HuH-7.5 (cell line): ENCODE data around the gene CTNNA3.

ENCODE experiments used
- DNase-seq: peaks from one replicate; pipeline ENCODE4 v3.0.0; 2011; ENCODE audit warnings: low spot score

CTNNA3 gene

GRCh38 chr10:66284621-66285020, 1411.4 kb downstream of the CTNNA3 start:
- DNase-seq, result no peak

DNA sequence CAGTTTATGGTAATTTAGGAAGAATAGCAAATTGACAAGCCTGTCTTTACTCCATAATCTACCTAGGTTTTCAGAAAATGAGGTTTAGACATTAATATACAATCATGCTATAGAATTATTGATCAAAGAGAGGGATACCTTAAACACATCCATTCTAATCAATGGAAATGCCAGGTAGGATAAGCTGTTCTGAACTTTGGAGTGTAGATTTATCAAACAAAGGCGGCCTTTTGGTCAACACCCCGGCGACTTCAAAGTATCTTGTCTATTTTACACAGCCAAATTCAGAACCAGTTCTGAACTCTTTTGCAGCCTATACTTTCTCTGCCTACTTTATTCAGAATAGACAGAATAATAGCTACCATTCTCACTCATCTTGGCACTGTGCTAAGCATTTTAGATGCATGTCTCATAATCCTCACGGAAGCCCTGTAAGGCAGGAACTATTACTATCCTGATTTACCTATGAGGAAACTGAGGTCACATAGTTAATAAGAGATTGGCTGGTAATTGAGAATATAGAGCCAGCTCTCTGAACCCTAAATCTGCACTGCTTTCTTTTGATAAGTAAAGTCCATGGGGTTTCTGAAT, 1412.0 kb downstream of the CTNNA3 start:
- DNase-seq, result no peak

DNA sequence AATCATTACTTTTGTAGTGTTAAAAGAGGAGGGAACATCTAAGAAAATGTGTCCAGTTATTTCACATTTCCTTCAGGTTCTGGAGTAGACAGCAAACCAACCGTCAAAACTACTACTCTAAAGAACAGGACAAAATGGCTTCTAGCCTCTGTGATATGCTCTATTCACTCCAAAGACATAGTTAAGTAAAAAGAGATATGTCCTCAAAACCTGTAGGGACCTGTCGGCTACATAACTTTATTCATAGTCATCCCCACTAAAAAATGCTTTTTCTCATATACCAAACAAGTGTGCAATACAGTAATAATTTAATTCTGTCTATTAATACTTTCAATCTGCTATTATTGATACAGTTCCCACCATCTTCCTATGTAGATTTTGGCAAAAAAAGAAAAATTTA, 1412.9 kb downstream of the CTNNA3 start:
- DNase-seq, result no peak

- DNase-seq, result no peak
Observed at GRCh38 chr10:66281327-66281726, 1414.7 kb downstream of the CTNNA3 start.

DNA sequence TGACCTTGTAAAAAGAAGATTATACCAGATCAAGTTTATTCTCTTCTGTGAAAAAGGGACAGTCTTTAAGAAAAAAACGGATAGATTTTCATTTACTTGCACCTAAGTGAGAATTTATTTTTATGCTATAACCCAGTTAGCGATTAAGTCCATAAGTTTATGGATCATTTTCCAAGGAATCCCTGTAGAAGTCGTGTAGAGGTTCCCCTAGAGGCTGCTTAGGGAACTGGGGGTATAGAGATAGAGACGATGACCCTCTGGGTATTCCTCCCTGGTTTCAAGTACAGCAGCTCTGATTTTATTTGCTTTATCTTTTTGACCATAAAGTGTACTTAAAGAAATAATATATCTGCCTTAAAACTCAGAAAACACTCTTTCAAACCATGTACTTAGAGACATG, 1418.5 kb downstream of the CTNNA3 start:
- no peak for DNase-seq

DNA sequence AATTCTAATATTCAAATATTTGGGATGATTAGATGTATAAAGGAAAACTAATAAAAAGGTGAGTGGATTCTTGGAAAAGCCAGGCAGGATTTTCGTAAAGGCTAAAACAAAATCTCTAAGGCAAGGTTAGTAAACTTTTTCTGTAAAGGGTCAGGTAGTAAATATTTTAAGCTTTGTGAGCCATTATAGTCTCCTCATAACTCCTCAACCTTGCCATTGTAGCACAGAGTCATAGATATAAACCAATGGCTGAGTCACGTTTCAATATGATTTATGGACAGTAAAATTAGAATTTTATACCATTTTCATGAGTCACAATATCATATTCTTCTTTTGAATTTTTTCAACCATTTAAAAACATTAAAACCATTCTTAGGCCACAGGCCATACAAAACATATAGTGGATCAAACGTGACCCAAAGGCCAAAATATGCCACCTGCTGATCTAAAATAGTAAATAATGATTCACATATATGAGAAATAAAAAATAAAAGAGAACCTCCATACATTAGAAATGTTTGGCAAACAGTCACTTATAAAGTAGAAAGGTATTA, 1422.0 kb downstream of the CTNNA3 start:
- DNase-seq, result no peak

GRCh38 chr10:66265398-66265797, 1430.6 kb downstream of the CTNNA3 start:
- DNase-seq, result no peak

- no peak for DNase-seq
Observed at GRCh38 chr10:66259836-66260235, 1436.2 kb downstream of the CTNNA3 start.

DNA sequence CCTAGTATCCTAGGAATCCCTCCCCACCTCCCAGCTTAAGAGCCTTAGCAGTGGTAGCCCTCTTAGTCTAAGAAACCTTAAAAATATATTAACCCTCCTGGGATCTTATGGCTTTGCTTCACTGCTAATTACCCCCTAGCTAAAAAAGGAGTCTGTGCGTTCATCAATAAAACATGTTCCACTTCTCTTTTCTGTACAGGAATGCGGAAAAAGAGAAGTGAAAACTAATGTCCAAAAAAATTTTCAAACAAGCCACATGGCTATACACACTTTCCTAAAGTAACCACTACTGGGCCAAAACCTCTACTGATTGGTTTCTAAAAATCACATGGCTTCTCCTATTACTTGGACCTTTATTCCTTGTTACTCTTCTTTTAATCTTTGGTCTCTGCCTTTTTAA, 1437.3 kb downstream of the CTNNA3 start:
- no peak for DNase-seq

- no peak for DNase-seq
Observed at GRCh38 chr10:66257801-66258200, 1438.2 kb downstream of the CTNNA3 start.

DNA sequence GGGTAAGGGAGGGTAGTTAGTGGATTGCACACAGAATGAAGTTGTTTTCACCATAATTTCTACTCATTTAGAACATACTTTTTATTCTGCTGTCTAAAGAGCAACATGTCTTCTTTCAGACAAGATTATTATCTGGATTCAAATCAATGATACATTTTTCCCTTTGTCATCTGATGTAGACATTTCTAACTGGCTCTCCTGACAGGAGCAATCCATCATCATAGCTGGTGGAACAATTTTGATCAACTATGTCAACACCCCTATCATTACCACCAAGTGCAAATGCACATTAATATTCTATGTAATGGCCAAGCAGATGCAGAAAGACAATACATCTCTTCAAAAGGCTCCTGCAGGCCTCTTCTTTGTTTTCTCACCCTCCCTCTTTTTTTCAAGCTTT, 1443.0 kb downstream of the CTNNA3 start:
- no peak for DNase-seq

DNA sequence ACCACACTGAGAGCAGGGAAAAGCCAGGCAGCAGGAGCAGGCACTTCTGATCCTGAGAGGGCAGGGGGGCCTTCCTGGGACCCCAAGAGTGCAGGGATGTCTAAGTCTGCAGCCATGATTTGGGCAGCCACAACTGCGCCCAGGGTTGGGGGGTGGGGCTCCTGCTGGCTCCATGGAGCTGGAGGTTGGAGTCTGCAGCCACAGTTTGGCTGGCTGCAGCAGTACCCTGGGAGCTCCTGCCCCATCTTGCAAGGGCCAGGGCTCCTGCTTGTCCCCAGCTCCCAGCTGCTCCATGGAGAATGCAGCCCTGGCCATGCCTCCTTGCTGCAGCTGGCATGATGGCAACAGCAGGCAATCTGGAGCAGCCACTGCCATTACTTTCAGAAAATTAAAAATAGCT, 1449.8 kb downstream of the CTNNA3 start:
- no peak for DNase-seq

DNA sequence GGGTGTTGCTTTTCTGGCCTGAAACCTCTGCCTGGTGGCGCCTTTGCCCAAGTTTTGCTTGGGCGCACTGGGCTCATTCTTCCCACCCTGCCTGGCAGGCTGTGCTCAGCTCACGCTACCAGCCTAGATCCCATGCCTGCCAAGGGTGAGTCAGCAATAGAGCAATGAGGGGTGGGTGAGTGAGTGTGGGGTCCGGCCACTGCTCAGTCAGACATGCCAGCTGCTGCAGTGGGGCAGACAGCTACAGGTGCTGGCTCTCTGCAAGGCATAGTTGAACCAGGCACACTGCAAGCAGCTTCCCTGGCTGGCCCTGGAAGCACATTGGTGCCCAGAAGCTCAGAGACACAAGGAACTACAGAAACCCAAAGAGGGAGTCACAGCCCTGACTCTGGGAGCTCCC, 1451.0 kb downstream of the CTNNA3 start:
- no peak for DNase-seq

DNA sequence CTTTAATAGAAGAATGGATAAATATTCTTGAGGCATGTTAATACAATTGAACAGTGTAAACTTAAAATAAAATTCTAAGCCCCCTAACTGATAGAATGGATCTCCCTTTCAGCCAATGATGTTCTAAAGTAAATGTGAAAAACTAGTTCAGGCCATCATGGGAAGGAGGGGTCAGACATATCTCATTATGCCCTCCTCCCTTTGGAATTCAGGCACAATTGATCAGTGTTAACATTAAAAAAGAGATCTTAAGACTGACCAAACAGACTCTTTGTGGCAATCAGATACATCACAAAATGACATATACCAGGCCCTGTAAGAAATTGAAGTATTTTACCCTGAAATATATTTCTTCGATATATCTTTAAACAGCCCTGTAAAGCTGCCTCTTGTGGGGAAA, 1453.1 kb downstream of the CTNNA3 start:
- no peak for DNase-seq

- DNase-seq, result no peak
Observed at GRCh38 chr10:66239062-66239461, 1456.9 kb downstream of the CTNNA3 start.

DNA sequence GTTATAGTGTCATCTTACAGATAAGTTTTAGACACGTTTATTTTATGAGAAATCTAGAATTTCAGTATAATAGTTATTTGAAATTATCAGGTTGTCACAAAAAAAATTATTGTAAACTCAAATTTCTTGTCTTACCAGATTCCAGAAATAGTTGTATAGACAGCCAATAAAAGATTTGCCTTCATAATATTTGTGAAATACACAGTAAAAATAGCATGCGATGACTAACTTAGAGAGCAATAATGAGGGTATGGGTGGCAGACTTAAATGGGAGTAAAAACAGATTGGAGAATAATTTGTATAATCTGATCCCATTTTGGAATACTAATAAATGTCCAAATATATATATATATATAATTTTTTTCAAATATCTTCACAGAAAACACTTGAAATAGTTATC, 1457.7 kb downstream of the CTNNA3 start:
- no peak for DNase-seq

GRCh38 chr10:66234872-66235271, 1461.1 kb downstream of the CTNNA3 start:
- no peak for DNase-seq

DNA sequence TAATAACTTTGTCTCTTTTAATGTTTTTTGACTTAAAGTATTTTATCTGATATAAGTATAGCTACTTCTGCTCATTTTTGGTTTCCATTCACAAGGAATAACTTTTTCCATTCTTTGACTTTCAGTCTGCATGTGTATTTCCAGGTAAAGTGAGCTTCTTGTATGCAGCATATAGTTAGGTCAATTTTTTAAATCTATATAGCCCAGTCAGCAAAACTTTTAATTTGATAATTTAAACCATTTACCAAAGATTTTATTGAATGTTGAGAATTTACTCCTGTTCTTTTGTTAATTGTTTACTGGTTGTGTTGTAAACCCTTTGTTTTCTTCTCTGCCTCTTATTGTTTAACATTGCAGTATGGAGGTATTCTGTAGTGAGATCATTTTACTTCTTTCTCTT, 1467.1 kb downstream of the CTNNA3 start:
- DNase-seq, result no peak

DNA sequence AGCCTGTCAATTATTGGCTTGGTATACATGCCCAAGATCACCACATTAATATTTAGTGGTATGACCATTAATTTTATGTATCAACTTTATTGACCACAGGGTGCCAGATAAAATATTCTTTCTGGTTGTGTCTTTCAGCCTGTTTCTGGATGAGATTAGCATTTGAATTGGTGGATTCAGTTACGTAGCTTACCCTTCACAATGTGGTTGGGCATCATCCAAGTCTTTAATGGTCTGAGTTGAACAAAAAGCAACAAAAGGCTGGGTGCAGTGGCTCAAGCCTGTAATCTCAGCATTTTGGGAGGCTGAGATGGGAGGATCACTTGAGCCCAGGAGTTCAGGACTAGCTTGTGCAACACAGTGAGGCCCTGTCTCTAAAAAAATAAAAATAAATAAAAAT, 1472.3 kb downstream of the CTNNA3 start:
- DNase-seq, result no peak

GRCh38 chr10:66222462-66223046, 1473.4 kb downstream of the CTNNA3 start:
- no peak for DNase-seq

DNA sequence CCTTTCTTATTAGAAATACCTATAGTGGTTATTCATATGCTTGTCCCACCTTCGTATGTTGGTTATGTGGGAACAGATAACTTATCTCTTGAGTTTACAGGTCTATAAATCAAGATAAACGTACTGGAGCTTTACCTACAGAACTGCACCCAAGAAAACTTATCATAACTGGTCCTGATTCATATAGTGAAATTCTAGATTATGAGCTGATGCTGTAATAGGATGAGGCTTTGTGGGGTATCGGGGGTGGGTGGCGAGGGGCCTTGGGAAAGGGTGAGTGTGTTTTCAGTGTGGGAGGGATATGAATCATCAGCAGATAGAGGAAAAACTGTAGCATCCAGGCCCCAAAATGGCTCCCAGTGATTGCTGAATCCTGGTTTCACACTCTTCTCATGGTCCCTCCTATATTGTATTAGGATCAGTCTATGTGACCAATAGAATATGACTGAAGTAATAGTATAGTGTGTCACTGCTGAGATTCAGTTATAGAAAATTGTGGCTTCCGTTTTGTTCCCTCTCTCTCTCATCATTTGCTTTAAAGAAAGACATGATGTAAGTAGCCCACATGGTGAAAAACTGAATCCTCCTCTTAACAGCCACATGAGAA, 1476.9 kb downstream of the CTNNA3 start:
- no peak for DNase-seq

DNA sequence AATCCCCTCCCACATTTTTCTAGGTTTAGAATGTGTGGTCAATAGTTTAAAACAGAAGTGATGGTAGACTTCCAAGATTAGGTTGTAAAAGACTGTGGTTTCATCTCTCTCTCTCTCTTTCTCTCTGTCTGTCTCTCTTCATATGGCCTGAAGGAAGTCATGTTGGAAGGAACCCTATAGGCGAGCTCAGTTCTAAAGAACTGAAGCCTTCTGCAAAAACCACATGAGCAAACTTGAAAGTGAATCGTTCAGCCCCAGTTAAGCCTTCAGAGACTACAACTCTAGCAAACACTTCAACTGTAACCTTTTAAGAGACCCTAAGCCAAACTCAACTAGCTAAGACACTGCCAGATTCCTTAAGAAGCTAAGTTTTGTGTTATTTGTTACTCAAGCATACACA, 1477.7 kb downstream of the CTNNA3 start:
- no peak for DNase-seq

- no peak for DNase-seq
Observed at GRCh38 chr10:66215920-66216319, 1480.1 kb downstream of the CTNNA3 start.
